ENCODE measurements around the gene QPRT. TPM values are rescaled to one million over a fixed set of nuclear protein-coding genes. Genes with fewer than 3 reads are reported as not detected.

QPRT gene
- total and polyA plus RNA-seq, 2 of the 13 experiments (the other 11 are each of a cell fraction or from before 2014, with no cell fraction given), result 130 to 218 TPM

DNA sequence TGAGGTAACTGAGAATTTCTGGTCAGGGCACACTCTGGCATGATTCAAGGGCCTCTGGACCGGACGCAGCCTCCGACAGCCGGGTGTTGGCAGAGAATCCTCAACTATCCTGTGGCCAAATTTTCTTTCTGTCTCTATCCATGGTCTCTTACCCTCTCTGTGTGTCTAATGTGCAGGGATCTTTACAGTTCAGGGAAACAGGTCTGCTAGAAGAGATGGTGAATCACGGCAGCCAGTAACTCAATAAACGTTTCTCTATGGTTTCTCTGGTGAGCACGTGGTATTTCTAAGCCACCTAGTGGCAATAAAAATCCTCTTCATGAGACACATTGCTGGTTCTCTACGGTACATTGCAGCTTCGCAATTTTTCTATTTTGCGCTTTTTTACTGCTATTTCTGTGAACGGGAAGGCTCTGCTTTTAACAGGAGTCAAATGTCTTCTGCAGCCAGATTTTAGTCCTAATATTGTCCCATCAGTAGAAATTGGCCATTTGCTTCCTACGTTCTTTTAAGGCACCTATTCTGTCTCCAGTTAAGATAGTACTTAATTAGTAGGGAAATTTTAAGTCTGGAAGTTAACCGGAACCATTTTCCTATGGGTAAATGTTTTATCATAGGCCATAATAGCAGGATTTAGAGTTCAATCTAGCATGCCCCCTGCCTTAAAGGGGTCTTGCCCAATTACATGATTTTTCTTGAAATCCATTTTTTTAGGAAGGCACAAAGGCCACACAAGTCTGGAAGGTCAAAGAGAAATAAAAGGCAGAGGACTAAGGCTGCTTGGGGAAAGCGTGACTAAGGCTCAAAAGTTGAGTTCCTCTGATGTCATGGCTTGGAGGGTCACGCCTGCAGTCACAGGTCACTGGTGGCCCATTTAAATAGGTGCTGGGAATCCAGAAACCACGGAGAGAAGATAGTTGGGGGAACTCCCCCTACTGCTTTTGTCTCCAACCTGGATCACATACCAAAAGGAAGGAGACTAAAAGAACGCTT is 31.5 kb downstream of the QPRT start (continued):
- TF ChIP-seq ZNF569 (CRISPR knock-in tag; IDR thresholded peaks at IDR 0.05; ENCODE audit: borderline replicate concordance) (no peak), RBM39 (IDR thresholded peaks at IDR 0.05; ENCODE audit: low read depth, low read length, poor library complexity, severe bottlenecking) (no peak), MTA1 (CRISPR knock-in tag; IDR thresholded peaks at IDR 0.05; ENCODE audit: borderline replicate concordance) (no peak), SMC3 (IDR thresholded peaks at IDR 0.05; ENCODE audit: low read length) (peak; percentile 65), HES4 (CRISPR knock-in tag; IDR thresholded peaks at IDR 0.05; ENCODE audit: borderline replicate concordance) (no peak), ZNF567 (CRISPR knock-in tag; IDR thresholded peaks at IDR 0.05; ENCODE audit: borderline replicate concordance) (no peak), CBX5 (CRISPR knock-in tag; IDR thresholded peaks at IDR 0.05; ENCODE audit: borderline replicate concordance) (no peak), SOX5 (CRISPR knock-in tag; IDR thresholded peaks at IDR 0.05; ENCODE audit: borderline replicate concordance) (0 out of 2 replicates have a peak, but pooled peaks have one; percentile 17), NFRKB (IDR thresholded peaks at IDR 0.05) (no peak), PHF20 (CRISPR knock-in tag; IDR thresholded peaks at IDR 0.05) (no peak), HNRNPLL (IDR thresholded peaks at IDR 0.05; ENCODE audit: low read depth, low read length, poor library complexity, severe bottlenecking) (no peak)
- TF ChIP-seq, protein P1, sequence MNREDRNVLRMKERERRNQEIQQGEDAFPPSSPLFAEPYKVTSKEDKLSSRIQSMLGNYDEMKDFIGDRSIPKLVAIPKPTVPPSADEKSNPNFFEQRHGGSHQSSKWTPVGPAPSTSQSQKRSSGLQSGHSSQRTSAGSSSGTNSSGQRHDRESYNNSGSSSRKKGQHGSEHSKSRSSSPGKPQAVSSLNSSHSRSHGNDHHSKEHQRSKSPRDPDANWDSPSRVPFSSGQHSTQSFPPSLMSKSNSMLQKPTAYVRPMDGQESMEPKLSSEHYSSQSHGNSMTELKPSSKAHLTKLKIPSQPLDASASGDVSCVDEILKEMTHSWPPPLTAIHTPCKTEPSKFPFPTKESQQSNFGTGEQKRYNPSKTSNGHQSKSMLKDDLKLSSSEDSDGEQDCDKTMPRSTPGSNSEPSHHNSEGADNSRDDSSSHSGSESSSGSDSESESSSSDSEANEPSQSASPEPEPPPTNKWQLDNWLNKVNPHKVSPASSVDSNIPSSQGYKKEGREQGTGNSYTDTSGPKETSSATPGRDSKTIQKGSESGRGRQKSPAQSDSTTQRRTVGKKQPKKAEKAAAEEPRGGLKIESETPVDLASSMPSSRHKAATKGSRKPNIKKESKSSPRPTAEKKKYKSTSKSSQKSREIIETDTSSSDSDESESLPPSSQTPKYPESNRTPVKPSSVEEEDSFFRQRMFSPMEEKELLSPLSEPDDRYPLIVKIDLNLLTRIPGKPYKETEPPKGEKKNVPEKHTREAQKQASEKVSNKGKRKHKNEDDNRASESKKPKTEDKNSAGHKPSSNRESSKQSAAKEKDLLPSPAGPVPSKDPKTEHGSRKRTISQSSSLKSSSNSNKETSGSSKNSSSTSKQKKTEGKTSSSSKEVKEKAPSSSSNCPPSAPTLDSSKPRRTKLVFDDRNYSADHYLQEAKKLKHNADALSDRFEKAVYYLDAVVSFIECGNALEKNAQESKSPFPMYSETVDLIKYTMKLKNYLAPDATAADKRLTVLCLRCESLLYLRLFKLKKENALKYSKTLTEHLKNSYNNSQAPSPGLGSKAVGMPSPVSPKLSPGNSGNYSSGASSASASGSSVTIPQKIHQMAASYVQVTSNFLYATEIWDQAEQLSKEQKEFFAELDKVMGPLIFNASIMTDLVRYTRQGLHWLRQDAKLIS (CRISPR knock-in tag; IDR thresholded peaks at IDR 0.05), result no peak
- TF ChIP-seq, protein P2, sequence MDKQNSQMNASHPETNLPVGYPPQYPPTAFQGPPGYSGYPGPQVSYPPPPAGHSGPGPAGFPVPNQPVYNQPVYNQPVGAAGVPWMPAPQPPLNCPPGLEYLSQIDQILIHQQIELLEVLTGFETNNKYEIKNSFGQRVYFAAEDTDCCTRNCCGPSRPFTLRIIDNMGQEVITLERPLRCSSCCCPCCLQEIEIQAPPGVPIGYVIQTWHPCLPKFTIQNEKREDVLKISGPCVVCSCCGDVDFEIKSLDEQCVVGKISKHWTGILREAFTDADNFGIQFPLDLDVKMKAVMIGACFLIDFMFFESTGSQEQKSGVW (CRISPR knock-in tag; IDR thresholded peaks at IDR 0.05; ENCODE audit: borderline replicate concordance), result peak; percentile 64; the same call in 1 of the 2 replicates
- TF ChIP-seq, protein P3, sequence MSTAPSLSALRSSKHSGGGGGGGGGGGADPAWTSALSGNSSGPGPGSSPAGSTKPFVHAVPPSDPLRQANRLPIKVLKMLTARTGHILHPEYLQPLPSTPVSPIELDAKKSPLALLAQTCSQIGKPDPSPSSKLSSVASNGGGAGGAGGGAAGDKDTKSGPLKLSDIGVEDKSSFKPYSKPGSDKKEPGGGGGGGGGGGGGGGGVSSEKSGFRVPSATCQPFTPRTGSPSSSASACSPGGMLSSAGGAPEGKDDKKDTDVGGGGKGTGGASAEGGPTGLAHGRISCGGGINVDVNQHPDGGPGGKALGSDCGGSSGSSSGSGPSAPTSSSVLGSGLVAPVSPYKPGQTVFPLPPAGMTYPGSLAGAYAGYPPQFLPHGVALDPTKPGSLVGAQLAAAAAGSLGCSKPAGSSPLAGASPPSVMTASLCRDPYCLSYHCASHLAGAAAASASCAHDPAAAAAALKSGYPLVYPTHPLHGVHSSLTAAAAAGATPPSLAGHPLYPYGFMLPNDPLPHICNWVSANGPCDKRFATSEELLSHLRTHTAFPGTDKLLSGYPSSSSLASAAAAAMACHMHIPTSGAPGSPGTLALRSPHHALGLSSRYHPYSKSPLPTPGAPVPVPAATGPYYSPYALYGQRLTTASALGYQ (CRISPR knock-in tag; IDR thresholded peaks at IDR 0.05), result no peak
- TF ChIP-seq, protein P4, sequence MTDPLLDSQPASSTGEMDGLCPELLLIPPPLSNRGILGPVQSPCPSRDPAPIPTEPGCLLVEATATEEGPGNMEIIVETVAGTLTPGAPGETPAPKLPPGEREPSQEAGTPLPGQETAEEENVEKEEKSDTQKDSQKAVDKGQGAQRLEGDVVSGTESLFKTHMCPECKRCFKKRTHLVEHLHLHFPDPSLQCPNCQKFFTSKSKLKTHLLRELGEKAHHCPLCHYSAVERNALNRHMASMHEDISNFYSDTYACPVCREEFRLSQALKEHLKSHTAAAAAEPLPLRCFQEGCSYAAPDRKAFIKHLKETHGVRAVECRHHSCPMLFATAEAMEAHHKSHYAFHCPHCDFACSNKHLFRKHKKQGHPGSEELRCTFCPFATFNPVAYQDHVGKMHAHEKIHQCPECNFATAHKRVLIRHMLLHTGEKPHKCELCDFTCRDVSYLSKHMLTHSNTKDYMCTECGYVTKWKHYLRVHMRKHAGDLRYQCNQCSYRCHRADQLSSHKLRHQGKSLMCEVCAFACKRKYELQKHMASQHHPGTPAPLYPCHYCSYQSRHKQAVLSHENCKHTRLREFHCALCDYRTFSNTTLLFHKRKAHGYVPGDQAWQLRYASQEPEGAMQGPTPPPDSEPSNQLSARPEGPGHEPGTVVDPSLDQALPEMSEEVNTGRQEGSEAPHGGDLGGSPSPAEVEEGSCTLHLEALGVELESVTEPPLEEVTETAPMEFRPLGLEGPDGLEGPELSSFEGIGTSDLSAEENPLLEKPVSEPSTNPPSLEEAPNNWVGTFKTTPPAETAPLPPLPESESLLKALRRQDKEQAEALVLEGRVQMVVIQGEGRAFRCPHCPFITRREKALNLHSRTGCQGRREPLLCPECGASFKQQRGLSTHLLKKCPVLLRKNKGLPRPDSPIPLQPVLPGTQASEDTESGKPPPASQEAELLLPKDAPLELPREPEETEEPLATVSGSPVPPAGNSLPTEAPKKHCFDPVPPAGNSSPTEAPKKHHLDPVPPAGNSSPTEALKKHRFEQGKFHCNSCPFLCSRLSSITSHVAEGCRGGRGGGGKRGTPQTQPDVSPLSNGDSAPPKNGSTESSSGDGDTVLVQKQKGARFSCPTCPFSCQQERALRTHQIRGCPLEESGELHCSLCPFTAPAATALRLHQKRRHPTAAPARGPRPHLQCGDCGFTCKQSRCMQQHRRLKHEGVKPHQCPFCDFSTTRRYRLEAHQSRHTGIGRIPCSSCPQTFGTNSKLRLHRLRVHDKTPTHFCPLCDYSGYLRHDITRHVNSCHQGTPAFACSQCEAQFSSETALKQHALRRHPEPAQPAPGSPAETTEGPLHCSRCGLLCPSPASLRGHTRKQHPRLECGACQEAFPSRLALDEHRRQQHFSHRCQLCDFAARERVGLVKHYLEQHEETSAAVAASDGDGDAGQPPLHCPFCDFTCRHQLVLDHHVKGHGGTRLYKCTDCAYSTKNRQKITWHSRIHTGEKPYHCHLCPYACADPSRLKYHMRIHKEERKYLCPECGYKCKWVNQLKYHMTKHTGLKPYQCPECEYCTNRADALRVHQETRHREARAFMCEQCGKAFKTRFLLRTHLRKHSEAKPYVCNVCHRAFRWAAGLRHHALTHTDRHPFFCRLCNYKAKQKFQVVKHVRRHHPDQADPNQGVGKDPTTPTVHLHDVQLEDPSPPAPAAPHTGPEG (CRISPR knock-in tag; IDR thresholded peaks at IDR 0.05), result no peak
